Cardiac fibroblast (primary cell): ENCODE measurements around the gene SETBP1.

Source experiments
- DNase-seq, 2 donors: peaks; one replicate each; pipeline versions ENCODE4 v3.0.0 to v3.0.0-alpha.2; 2010; ENCODE audit warnings: low read depth in 2 of 2
- H3K4me3 ChIP-seq, 2 donors: replicated peaks in 1 of 2; 1 replicate in 1 of 2; 2 replicates in 1 of 2; pipeline ENCODE4 v1.5.1; 2011; ENCODE audit warnings: low read depth in 2 of 2, low read length in 2 of 2, mild to moderate bottlenecking in 2 of 2, moderate library complexity in 1 of 2
- CTCF ChIP-seq: IDR thresholded peaks from one replicate; pipeline ENCODE4 v1.5.1; 2011; ENCODE audit warnings: low read depth, mild to moderate bottlenecking, low read length, inconsistent platforms

SETBP1 gene

GRCh38 chr18:44763327-44763726 is 82.6 kb downstream of the SETBP1 start:
- TF ChIP-seq CTCF: no peak
- H3K4me3 ChIP-seq: no peak overlapping the region
- DNase-seq: no peak

GRCh38 chr18:44764863-44765262 is 84.2 kb downstream of the SETBP1 start:
- TF ChIP-seq CTCF: no peak
- H3K4me3 ChIP-seq: no peak overlapping the region
- no peak for DNase-seq

- DNase-seq: no peak
- H3K4me3 ChIP-seq: no peak overlapping the region
- no peak for TF ChIP-seq CTCF
Measured at GRCh38 chr18:44765456-44765855, 84.8 kb downstream of the SETBP1 start.

- no peak for DNase-seq
- no peak overlapping the region for H3K4me3 ChIP-seq
- TF ChIP-seq CTCF: no peak
Measured at GRCh38 chr18:44766450-44766849, 85.8 kb downstream of the SETBP1 start.

GRCh38 chr18:44767807-44768206 is 87.1 kb downstream of the SETBP1 start:
- DNase-seq: no peak
- no peak for TF ChIP-seq CTCF
- H3K4me3 ChIP-seq: no peak overlapping the region

- DNase-seq: no peak
- no peak overlapping the region for H3K4me3 ChIP-seq
- no peak for TF ChIP-seq CTCF
Measured at GRCh38 chr18:44770641-44771040, 90.0 kb downstream of the SETBP1 start.

GRCh38 chr18:44771572-44771955 is 90.9 kb downstream of the SETBP1 start:
- no peak for TF ChIP-seq CTCF
- no peak overlapping the region for H3K4me3 ChIP-seq
- DNase-seq: no peak
